AG09309 (cell line): ENCODE data around the gene MORC4.
"Not testable (repeated sequence)": the region's sequence is repeated elsewhere in the genome, so short reads cannot be mapped to it uniquely, and the experiment has no call there.

Experiments
- DNase-seq: peaks from one replicate; pipeline ENCODE4 v3.0.0-alpha.2; 2010; ENCODE audit warnings: low read depth
- H3K4me3 ChIP-seq: 2 replicates; pipeline ENCODE4 v1.5.1; 2011; ENCODE audit warnings: mild to moderate bottlenecking, low read depth, low read length, moderate library complexity; ENCODE audit not compliant: control insufficient read depth
- TF ChIP-seq, protein P1 (sequence below): IDR thresholded peaks from 2 replicates; pipeline ENCODE4 v1.5.1; 2011; ENCODE audit warnings: mild to moderate bottlenecking, low read depth, low read length, inconsistent platforms; ENCODE audit not compliant: insufficient read depth, control insufficient read depth; ENCODE audit errors: missing control alignments

MORC4 gene

DNA sequence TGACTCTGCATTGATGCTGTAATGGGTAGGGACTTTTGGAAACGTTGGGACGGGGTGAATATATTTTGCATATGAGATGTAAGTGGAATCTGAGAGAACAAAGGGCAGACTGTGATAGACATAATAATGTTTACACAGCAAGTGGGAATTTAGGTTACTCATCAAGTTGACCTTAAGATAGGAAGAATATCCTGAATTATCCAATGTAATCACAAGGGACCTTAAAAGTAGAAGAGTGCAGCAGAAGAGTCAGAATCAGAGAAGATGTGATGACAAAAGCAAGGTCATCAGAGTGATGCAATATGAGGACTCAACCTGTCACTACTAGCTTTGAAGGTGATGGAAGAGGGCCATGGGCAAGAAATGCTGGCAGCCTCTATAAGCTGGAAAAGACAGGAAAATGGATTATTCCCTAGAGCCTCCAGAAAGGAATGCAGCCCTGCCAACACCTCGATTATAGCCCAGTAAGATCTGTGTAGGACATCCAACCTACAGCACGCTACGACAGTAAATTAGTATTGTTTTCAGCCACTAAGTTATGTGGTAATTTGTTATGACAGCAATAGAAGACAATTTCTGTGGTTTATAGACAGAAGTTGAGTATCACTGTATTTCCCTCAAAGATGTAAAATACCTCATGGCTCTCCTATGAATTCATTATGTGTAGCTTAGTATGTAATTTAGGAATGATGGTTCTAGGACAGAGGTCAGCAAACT is 26.4 kb downstream of the MORC4 start:
- H3K4me3 ChIP-seq, result no peak overlapping the region
- DNase-seq, result no peak
- TF ChIP-seq, protein P1, sequence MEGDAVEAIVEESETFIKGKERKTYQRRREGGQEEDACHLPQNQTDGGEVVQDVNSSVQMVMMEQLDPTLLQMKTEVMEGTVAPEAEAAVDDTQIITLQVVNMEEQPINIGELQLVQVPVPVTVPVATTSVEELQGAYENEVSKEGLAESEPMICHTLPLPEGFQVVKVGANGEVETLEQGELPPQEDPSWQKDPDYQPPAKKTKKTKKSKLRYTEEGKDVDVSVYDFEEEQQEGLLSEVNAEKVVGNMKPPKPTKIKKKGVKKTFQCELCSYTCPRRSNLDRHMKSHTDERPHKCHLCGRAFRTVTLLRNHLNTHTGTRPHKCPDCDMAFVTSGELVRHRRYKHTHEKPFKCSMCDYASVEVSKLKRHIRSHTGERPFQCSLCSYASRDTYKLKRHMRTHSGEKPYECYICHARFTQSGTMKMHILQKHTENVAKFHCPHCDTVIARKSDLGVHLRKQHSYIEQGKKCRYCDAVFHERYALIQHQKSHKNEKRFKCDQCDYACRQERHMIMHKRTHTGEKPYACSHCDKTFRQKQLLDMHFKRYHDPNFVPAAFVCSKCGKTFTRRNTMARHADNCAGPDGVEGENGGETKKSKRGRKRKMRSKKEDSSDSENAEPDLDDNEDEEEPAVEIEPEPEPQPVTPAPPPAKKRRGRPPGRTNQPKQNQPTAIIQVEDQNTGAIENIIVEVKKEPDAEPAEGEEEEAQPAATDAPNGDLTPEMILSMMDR, result no peak

DNA sequence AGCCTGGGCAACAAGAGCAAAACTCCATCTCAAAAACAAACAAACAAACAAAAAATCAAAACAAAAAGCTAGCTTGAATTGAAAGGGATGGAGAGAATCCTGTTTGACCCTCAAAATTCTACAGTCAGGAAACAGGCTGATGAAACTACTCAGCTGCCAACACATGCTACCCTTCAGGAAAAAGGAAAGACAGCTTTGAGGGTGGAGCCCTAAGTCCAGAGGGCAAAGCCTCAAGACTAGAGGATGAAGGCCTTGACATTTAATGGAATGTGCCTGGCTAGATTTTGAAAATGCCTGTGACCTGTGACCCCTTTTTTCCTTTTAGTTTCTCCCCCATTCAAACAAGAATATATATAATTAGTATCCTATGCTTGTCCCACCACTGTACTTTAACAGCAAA is 27.1 kb downstream of the MORC4 start:
- TF ChIP-seq, protein P1, result no peak
- no peak for DNase-seq
- H3K4me3 ChIP-seq, result no peak overlapping the region

DNA sequence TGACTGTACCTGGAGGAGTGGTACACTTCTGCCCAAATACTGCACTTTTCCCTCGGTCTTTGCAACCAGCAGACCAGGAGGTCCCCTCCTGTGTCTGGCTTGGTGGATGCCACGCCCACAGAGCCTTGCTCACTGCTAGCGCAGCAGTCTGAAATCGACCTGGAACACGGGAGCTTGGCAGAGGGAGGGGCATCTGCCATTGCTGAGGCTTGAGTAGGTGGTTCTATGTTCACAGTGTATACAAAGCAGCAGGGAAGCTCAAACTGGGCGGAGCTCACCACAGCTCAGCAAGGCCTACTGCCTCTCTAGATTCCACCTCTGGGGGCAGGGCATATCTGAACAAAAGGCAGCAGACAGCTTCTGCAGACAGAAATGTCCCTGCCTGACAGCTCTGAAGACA is 33.5 kb downstream of the MORC4 start:
- not testable (repeated sequence) for H3K4me3 ChIP-seq, DNase-seq

DNA sequence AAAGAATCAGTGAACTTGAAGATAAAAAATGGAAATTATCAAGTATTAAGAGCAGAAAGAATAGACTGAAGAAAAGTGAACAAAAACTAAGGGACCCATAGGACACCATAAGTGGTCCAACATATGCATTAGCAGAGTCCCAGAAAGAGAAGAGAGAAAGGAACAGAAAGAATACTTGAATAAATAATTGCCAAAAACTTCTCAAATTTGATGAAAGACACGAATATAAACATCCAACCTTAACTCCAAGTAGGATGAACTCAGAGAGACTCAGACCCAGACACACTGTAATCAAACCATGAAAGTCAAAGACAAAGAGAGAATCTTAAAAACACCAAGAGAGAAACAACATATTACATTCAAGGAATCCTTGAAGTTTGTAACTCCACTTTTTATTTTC is 35.7 kb downstream of the MORC4 start:
- TF ChIP-seq, protein P1, result no peak
- H3K4me3 ChIP-seq, result no peak overlapping the region
- no peak for DNase-seq

DNA sequence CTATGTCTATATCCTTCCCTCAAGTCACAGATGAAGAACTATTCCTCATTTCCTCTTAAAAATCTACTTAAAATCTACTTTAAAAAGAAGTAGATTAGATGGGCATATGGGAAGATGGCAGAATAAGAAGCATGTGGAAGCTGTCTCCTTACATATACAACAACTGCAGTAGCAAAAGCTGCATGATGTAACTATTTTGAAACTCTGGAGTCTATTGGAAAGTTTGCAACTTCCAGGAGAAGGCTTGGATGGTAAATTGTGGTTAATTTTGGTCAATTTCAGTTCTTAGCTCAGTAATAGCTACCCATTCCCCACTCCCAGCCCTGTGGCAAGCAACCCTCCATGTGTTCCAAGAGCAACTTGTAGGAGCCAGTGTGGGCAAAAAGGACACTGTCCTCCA is 36.9 kb downstream of the MORC4 start:
- no peak for DNase-seq
- H3K4me3 ChIP-seq, result no peak overlapping the region
- TF ChIP-seq, protein P1, result no peak

GRCh38 chrX:106959901-106960300 is 40.1 kb downstream of the MORC4 start:
- no peak overlapping the region for H3K4me3 ChIP-seq
- TF ChIP-seq, protein P1, result peak; percentile 39
- DNase-seq, result no peak

DNA sequence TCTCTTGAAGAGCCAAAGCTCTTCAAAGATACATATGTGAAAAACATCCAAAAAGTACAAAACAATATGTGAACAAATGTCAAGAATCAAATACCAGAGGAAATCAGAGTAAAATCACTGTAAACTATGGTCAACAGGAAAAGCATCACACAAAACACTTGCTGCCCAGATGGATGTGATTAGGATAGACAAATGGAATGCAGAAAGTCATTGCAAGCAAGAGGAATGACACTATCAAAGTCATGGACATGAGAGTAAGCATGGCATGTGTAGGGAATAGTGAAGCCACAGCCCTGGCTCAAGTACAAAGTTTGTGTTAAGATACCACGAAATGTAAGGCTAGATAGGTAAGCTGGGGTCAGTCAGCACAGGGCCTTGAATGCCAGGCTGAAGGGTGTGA is 42.2 kb downstream of the MORC4 start:
- H3K4me3 ChIP-seq, result no peak overlapping the region
- TF ChIP-seq, protein P1, result no peak
- DNase-seq, result no peak
